AG09319 (cell line): Measurements from ENCODE around the gene FLNB.
A peak's percentile ranks its signal among the peaks of the same experiment; 100 is the strongest.

Source experiments
- DNase-seq: peaks from one replicate; pipeline ENCODE4 v3.0.0-alpha.2; 2010; ENCODE audit warnings: low read depth; ENCODE audit errors: extremely low read depth
- CTCF ChIP-seq: IDR thresholded peaks from 2 replicates; pipeline ENCODE4 v1.5.1; 2011; ENCODE audit warnings: low read depth, mild to moderate bottlenecking, inconsistent platforms, low read length, moderate library complexity

FLNB gene

GRCh38 chr3:58216496-58217195 lies 208.4 kb downstream of the FLNB start:
- no peak for TF ChIP-seq CTCF

GRCh38 chr3:58217209-58217811 lies 209.1 kb downstream of the FLNB start:
- TF ChIP-seq CTCF: peak; percentile 77
- no peak for DNase-seq

More at GRCh38 chr3:58216496-58217195, 208.4 kb downstream of the FLNB start:
- no peak for DNase-seq

GRCh38 chr3:58218904-58219303 lies 210.7 kb downstream of the FLNB start:
- DNase-seq: no peak
- no peak for TF ChIP-seq CTCF
